Ishikawa (cell line): ENCODE measurements around the gene HNRNPA2B1.

Experiments
- CEBPB ChIP-seq: IDR thresholded peaks from 2 replicates; pipeline ENCODE4 v1.6.1; 2012
- CREB1 ChIP-seq: IDR thresholded peaks from 2 replicates; pipeline ENCODE4 v1.6.1; 2012; ENCODE audit warnings: low read depth
- EGR1 ChIP-seq: IDR thresholded peaks from 2 replicates; pipeline ENCODE4 v1.6.1; 2012
- EP300 ChIP-seq: IDR thresholded peaks from 2 replicates; pipeline ENCODE4 v1.6.1; 2012; ENCODE audit warnings: borderline replicate concordance
- FOXM1 ChIP-seq: IDR thresholded peaks from 2 replicates; pipeline ENCODE4 v1.6.1; 2012; ENCODE audit warnings: low read depth, borderline replicate concordance
- MAX ChIP-seq: IDR thresholded peaks from 2 replicates; pipeline ENCODE4 v1.6.1; 2012
- NFIC ChIP-seq: IDR thresholded peaks from 2 replicates; pipeline ENCODE4 v1.6.1; 2012
- RAD21 ChIP-seq: IDR thresholded peaks from 2 replicates; pipeline ENCODE4 v1.6.1; 2012; ENCODE audit warnings: low read depth
- REST ChIP-seq: IDR thresholded peaks from 2 replicates; pipeline ENCODE4 v1.6.1; 2012; ENCODE audit warnings: low read depth, mild to moderate bottlenecking
- TAF1 ChIP-seq: IDR thresholded peaks from 2 replicates; pipeline ENCODE4 v1.6.1; 2012; ENCODE audit warnings: low read depth, mild to moderate bottlenecking
- TCF12 ChIP-seq: IDR thresholded peaks from 2 replicates; pipeline ENCODE4 v1.6.1; 2012; ENCODE audit warnings: low read depth
- TEAD4 ChIP-seq: IDR thresholded peaks from 2 replicates; pipeline ENCODE4 v1.6.1; 2012
- USF1 ChIP-seq: IDR thresholded peaks from 2 replicates; pipeline ENCODE4 v1.6.1; 2012
- YY1 ChIP-seq: IDR thresholded peaks from 2 replicates; pipeline ENCODE4 v1.6.1; 2012; ENCODE audit warnings: low read depth
- ZBTB7A ChIP-seq: IDR thresholded peaks from 2 replicates; pipeline ENCODE4 v1.6.1; 2012; ENCODE audit warnings: low read depth

The HNRNPA2B1 gene

GRCh38 chr7:26200444-26201246, at the start of gene HNRNPA2B1:
Gene HNRNPA2B1 (minus strand): TSS chr7:26200746. CDS start chr7:26200577, 169 bp downstream.
- TF ChIP-seq ZBTB7A (no peak), FOXM1 (peak; percentile 87), EP300 (no peak), CEBPB (no peak), USF1 (no peak), REST (no peak), MAX (no peak; the same call in 1 of the 2 replicates), YY1 (no peak; the same call in 1 of the 2 replicates), RAD21 (no peak), NFIC (peak; percentile 7), EGR1 (0 out of 2 replicates have a peak, but pooled peaks have one; percentile 18), TAF1 (peak; percentile 95), TEAD4 (no peak), TCF12 (no peak; the same call in 1 of the 2 replicates), CREB1 (peak; percentile 89)

- TF ChIP-seq FOXM1 (no peak), CREB1 (no peak), REST (no peak), EGR1 (no peak), USF1 (no peak), ZBTB7A (no peak), MAX (no peak), EP300 (no peak), YY1 (no peak), NFIC (no peak), RAD21 (no peak), TCF12 (no peak), TEAD4 (no peak), CEBPB (no peak), TAF1 (no peak)
Observed at GRCh38 chr7:26250239-26250638, 49.7 kb upstream of the HNRNPA2B1 start.

- no peak for TF ChIP-seq MAX
- TF ChIP-seq EP300: no peak
- TF ChIP-seq TCF12: no peak
- TF ChIP-seq ZBTB7A: no peak
- no peak for TF ChIP-seq YY1
- TF ChIP-seq USF1: no peak
- no peak for TF ChIP-seq FOXM1
- TF ChIP-seq REST: no peak
- no peak for TF ChIP-seq TEAD4
- TF ChIP-seq CEBPB: no peak
- TF ChIP-seq RAD21: no peak
- no peak for TF ChIP-seq TAF1
- TF ChIP-seq NFIC: no peak
Observed at GRCh38 chr7:26245150-26245549, 44.6 kb upstream of the HNRNPA2B1 start.
